HG03103 (cell line): ENCODE measurements around the gene NCLN.
"Not testable (repeated sequence)": the region's sequence is repeated elsewhere in the genome, so short reads cannot be mapped to it uniquely, and the experiment has no call there.

Experiments
- ATAC-seq: cut with Tn5 transposase; IDR thresholded peaks from one replicate; pipeline ENCODE4 v1.9.1; 2021; ENCODE audit warnings: low read depth; ENCODE audit not compliant: unreplicated experiment

The NCLN gene

GRCh38 chr19:3196933-3197205 is 11.1 kb downstream of the NCLN start:
- no peak for ATAC-seq

GRCh38 chr19:3198901-3199700 is 13.4 kb downstream of the NCLN start:
- no peak for ATAC-seq

- no peak for ATAC-seq
Observed at GRCh38 chr19:3201072-3201700, 15.5 kb downstream of the NCLN start.

- no peak for ATAC-seq
Observed at GRCh38 chr19:3201911-3202310, 16.2 kb downstream of the NCLN start.

GRCh38 chr19:3202346-3202745 is 16.6 kb downstream of the NCLN start:
- no peak for ATAC-seq

- ATAC-seq = not testable (repeated sequence)
Observed at GRCh38 chr19:3202895-3203294, 17.2 kb downstream of the NCLN start.

- ATAC-seq = no peak
Observed at GRCh38 chr19:3203805-3204645, 18.3 kb downstream of the NCLN start.

- no peak for ATAC-seq
Observed at GRCh38 chr19:3204646-3205275, 19.0 kb downstream of the NCLN start.

GRCh38 chr19:3206216-3206953 is 20.7 kb downstream of the NCLN start:
- ATAC-seq = no peak

GRCh38 chr19:3207461-3208242 is 21.9 kb downstream of the NCLN start:
- ATAC-seq = no peak

- ATAC-seq = no peak
Observed at GRCh38 chr19:3208317-3209207, 22.8 kb downstream of the NCLN start.

- no peak for ATAC-seq
Observed at GRCh38 chr19:3210347-3211017, 24.8 kb downstream of the NCLN start.

- no peak for ATAC-seq
Observed at GRCh38 chr19:3211191-3211590, 25.5 kb downstream of the NCLN start.

- no peak for ATAC-seq
Observed at GRCh38 chr19:3213159-3213558, 27.4 kb downstream of the NCLN start.

- no peak for ATAC-seq
Observed at GRCh38 chr19:3216874-3217273, 31.1 kb downstream of the NCLN start.

GRCh38 chr19:3220576-3220975 is 34.8 kb downstream of the NCLN start:
- no peak for ATAC-seq

GRCh38 chr19:3221576-3221975 is 35.8 kb downstream of the NCLN start:
- not testable (repeated sequence) for ATAC-seq

GRCh38 chr19:3222709-3223108 is 37.0 kb downstream of the NCLN start:
- ATAC-seq = no peak
